GM19099 (cell line): ENCODE results near the gene TNFRSF21.

Experiments
- POLR2A ChIP-seq: IDR thresholded peaks from 3 replicates; pipeline ENCODE4 v1.6.1; 2011; ENCODE audit warnings: low read depth; ENCODE audit not compliant: insufficient read length; ENCODE audit errors: extremely low read depth

Gene TNFRSF21

GRCh38 chr6:47187893-47188587, 121.7 kb downstream of the TNFRSF21 start:
- TF ChIP-seq POLR2A: no peak

- no peak for TF ChIP-seq POLR2A
Observed at GRCh38 chr6:47187113-47187512, 122.6 kb downstream of the TNFRSF21 start.

GRCh38 chr6:47182291-47182957, 127.3 kb downstream of the TNFRSF21 start:
- no peak for TF ChIP-seq POLR2A

GRCh38 chr6:47181681-47182080, 128.0 kb downstream of the TNFRSF21 start:
- TF ChIP-seq POLR2A: no peak
